NCI-H524 (cell line): Measurements from ENCODE around the gene CCN5.
"Not testable (repeated sequence)": the region's sequence is repeated elsewhere in the genome, so short reads cannot be mapped to it uniquely, and the experiment has no call there.

Source experiments
- DNase-seq, 2 experiments: peaks; one replicate each; lab custom pipeline; 2025; lab: John Stamatoyannopoulos, UW

Gene CCN5

GRCh38 chr20:44758247-44759101, 43.3 kb downstream of the CCN5 start:
- DNase-seq, result no peak

- no peak for DNase-seq
Observed at GRCh38 chr20:44759595-44759994, 44.4 kb downstream of the CCN5 start.

GRCh38 chr20:44761423-44761822, 46.3 kb downstream of the CCN5 start:
- no peak for DNase-seq

DNA sequence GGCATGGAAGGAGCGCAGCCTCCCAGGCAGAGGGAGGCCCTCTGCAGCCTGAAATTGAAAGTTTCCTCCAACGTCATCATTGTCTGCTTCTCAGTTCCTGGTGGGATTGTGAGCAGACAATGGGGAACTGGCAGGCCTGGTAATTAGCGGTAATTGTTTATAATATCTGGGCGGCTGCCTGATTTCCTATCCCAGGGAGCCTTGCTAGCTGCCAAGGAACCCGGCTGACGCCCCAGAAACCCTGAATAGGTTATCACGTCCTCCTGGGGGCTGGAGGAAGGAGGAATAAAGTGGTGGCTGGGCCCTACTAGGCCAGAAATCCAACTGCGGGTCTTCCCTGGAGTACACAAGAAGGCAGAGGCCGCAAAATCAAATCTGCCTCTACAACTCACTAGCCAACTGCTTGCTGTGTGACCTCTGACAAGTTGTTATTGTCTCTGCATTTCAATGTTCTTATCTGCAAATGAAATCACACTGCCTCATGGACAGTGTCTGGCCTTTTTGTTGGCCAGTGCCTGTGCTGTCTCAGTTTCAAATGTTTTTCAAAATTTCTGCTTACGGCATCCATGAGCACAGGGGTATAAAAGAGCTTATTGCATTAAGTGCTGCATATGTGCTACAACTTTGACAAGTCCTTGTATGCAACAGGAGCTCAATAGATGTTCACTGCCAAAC, 47.4 kb downstream of the CCN5 start:
- DNase-seq, result no peak

- not testable (repeated sequence) for DNase-seq
Observed at GRCh38 chr20:44763798-44764197, 48.6 kb downstream of the CCN5 start.

DNA sequence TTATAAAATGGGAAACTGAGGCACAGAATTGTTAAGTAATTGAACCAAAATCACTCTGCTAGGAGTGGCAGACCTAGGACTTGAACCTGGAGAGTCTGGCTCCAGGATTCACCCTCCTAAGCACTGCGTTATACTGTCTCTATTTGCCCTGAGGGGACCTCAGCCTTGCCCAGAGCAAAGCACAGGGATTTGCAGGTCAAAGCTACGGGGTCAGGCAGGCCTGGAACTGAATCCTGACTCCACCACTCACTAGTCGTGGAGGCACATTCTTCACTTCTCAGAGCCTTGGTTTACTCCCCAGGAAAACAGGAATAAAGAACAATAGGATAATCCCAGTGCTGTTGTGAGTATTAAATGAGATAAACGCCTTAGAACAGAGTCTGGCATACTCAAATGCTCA, 49.9 kb downstream of the CCN5 start:
- no peak for DNase-seq

DNA sequence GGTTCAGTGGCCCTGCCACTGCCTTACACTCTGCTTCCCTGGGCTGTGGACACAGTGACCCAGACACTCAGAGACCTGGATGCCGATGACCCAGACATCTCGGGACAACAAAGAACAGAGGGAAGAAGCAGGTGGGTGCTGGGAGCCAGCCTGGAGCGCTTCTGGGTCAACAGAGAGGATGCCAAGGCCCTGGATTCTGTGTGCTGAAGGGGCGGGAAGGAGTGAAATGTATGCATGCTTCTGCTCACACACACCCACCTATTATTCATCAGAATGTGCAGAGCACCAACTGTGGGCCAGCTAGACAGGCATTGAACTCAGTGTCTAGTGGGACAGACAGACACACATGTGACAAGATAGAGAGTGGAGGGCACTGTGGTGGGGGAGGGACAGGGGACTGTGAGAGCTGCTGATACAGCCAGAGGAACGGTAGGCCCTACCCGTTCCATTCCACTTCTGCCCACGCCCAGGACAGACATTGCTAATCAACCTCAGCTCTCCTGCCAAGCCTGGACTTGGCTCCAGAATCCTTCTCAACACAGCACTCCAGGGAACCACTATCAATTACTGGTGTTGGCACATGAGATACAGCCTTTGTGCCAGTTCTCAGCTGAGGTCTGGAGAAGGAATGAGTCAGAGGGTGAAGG, 50.7 kb downstream of the CCN5 start:
- DNase-seq, result no peak

DNA sequence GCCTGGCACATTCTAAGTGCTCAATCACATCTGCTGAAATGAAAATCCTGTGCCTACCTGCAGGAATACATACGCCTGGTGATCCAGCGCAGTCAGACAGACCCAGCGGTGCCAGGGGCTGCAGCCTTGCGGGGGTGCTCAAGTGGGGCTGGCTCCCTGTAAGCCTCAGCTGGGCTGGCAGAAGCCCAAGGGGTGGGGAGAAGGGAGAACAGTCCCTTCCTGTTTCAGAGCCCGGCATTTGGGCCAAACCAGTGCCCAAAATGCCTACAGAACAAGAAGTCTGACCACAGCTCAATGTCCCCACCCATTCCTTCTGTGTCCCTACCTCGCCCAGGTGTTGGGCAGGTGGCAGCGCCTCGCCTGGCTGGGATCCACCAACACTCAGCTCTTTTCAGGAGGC, 53.1 kb downstream of the CCN5 start:
- no peak for DNase-seq

DNA sequence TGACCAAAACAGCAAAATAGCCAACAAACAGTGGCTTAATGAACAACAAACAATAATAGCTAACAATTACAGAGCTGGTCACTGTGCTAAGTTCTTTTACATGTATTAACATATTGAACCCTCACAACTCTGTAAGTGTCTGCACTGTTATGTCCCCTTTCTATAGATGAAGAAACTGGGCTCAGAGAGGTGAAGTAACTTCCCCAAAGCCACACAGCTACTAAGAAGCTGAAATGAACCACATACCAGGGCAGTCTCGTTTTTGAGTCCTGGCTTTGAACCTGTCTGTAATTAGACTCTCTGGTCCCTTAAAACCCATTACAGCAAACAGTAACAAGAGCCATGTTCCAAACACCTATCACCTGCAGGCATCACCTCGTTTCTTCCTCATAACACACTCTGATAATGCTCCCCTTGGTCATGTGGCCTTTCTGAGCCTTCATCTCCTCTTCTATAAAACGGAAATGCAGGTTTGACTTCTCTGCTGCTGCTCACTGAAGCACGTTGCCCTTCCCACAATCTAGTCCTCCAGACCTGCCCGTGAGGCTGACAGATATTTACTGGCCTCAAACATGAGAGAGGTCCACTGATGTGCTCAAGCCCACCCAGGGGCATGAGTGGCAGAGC, 53.8 kb downstream of the CCN5 start:
- no peak for DNase-seq

DNA sequence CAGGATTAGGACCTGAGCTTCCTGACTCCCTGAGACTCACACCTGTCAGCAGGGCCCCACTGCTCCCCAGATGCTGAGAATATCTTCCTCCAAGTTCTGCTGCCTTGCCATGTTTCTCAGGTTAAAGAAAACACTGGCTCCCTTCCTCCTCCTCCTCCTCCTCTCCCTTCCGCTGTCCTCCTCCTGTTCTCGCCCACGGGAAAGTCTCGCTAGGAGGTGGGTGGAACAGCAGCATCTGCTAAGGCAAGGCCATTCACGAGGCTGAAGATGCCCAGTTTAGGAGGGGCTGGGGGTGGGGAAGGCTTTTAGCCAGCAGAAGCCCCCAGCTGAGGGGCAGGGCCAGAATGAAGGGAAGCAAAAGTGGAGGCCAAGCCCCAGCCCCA, 54.3 kb downstream of the CCN5 start:
- no peak for DNase-seq

GRCh38 chr20:44770484-44771171, 55.5 kb downstream of the CCN5 start:
- no peak for DNase-seq

GRCh38 chr20:44771172-44771535, 56.0 kb downstream of the CCN5 start:
- no peak for DNase-seq

DNA sequence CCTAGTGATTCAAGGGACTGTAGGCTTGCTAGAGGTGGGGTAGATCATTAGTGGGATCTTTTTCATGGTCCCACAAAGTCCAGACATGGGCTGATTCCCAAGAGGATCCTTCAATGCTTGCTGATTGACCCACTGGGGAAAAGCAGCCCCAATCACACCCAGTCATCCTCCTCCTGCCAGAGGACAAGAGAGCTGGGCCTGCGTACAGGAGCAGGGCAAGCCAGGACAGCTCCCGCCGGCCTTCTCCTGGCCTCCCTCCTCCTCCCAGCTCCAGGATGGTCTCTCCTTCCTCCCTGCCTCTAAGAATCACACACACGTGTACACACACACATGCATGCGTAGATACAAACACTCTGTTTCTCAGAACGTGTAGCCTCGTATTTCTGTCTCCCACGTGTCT, 57.5 kb downstream of the CCN5 start:
- no peak for DNase-seq

DNA sequence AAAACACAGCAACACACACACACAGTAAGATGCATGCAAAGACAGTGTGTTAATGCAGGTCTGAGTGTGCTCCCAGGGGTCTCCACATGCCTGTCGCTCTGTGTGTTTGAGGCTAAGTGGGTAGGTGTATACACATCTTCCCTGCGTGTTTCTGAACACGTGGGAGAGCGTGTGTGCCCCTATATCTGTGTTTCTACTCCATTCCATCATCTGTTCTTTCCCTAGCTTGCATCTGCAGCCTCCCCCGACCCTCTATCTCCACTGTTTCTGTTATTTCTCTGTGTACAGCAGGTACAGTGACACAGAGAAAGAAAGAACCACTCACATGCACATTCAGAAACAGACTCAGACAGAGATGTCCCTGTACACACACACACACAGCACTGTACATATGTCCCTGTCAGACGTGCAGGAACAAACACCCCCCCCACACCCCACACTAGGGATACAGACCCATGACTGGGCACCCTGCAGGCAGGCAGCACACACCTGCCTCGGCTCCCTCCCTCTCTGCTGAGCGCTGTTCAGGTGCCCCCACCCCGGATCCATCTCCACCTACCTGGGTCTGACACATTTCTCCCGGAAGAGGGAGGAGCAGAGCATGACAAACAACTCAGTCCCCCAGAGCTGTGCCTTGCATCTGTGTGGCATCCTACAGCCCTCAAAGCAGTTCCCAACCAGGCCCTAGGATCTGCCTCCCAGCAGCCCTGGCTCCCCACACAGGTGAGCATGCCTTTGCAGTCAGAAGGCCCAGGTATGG, 58.1 kb downstream of the CCN5 start:
- no peak for DNase-seq

DNA sequence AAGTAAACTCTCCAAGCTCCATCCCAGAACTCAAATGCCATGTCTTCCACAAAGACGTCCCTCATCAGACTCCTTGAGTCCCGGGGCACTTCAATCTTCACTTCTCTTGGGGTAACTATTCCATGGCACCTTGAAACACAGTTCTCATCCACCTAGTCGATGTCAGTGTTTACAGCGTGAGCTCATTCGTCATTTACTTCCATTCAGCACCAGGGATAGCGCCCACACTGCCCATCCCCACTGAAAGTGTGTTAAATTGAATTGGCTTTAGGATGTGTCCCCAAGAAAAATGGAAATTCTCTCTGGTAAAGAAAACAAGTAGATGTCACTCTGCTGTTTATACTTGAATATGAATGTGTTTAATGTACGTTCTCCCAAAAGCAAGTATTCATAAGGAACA, 61.8 kb downstream of the CCN5 start:
- DNase-seq, result no peak
